H1 (cell line): Measurements from ENCODE around the gene CIT.

Experiments used
- ATF3 ChIP-seq: IDR thresholded peaks from 2 replicates; pipeline ENCODE4 v1.6.1; 2011; ENCODE audit warnings: low read depth, mild to moderate bottlenecking, low read length; ENCODE audit not compliant: insufficient read depth
- CTCF ChIP-seq, 3 experiments: IDR thresholded peaks; 1 replicate in 2 of 3; 2 replicates in 1 of 3; pipeline versions ENCODE4 v1.5.1 to v1.6.1; 2011; ENCODE audit warnings: low read length in 3 of 3, mild to moderate bottlenecking in 3 of 3, inconsistent platforms in 2 of 3, low read depth in 1 of 3, moderate library complexity in 1 of 3; ENCODE audit not compliant: insufficient read depth in 1 of 3; ENCODE audit errors: control extremely low read depth in 1 of 3
- FOSL1 ChIP-seq: IDR thresholded peaks from 2 replicates; pipeline ENCODE4 v1.6.1; 2011; ENCODE audit warnings: mild to moderate bottlenecking, low read depth, low read length, moderate library complexity; ENCODE audit not compliant: insufficient read depth
- HDAC2 ChIP-seq, 2 experiments: fragments of 300-600 bp in 1 of 2; sonication (generic) in 1 of 2; IDR thresholded peaks; 2 replicates each; pipeline ENCODE4 v1.6.1; 2011 to 2012; ENCODE audit warnings: low read depth in 2 of 2, low read length in 2 of 2, mild to moderate bottlenecking in 2 of 2, moderate library complexity in 2 of 2, borderline replicate concordance in 1 of 2, inconsistent platforms in 1 of 2
- MAX ChIP-seq: IDR thresholded peaks from 2 replicates; pipeline ENCODE4 v1.6.1; 2012; ENCODE audit warnings: inconsistent platforms
- POLR2A ChIP-seq, 2 experiments: IDR thresholded peaks; 1 replicate in 1 of 2; 2 replicates in 1 of 2; pipeline ENCODE4 v1.6.1; 2011; ENCODE audit warnings: low read depth in 2 of 2, low read length in 2 of 2, mild to moderate bottlenecking in 2 of 2; ENCODE audit errors: control extremely low read depth in 1 of 2
- POLR2AphosphoS5 ChIP-seq: IDR thresholded peaks from 2 replicates; pipeline ENCODE4 v1.6.1; 2011; ENCODE audit warnings: low read depth, low read length
- SAP30 ChIP-seq: fragments of 300-600 bp; sonication (generic); IDR thresholded peaks from 2 replicates; pipeline ENCODE4 v1.7.1; 2012; ENCODE audit warnings: low read length, moderate library complexity, mild to moderate bottlenecking, inconsistent platforms; ENCODE audit not compliant: insufficient read depth, insufficient replicate concordance
- SP2 ChIP-seq: IDR thresholded peaks from 2 replicates; pipeline ENCODE4 v1.6.1; 2012; ENCODE audit warnings: mild to moderate bottlenecking, low read length, inconsistent platforms
- SRF ChIP-seq: IDR thresholded peaks from 2 replicates; pipeline ENCODE4 v1.6.1; 2011; ENCODE audit warnings: mild to moderate bottlenecking, low read depth, low read length, moderate library complexity
- ZNF274 ChIP-seq: IDR thresholded peaks from 2 replicates; pipeline ENCODE4 v1.7.0; 2012; ENCODE audit warnings: low read length, borderline replicate concordance; ENCODE audit errors: extremely low read depth

GRCh38 chr12:119691202-119691810, 185.8 kb downstream of the CIT start:
- TF ChIP-seq SAP30: no peak
- no peak for TF ChIP-seq ATF3
- no peak for TF ChIP-seq ZNF274
- TF ChIP-seq FOSL1: no peak
- TF ChIP-seq CTCF (IDR thresholded peaks at IDR 0.05; ENCODE audit: control extremely low read depth in 1 of 3, insufficient read depth in 1 of 3, low read depth in 1 of 3, low read length in 3 of 3): no peak
- TF ChIP-seq SRF: no peak
- TF ChIP-seq POLR2A (IDR thresholded peaks at IDR 0.05; ENCODE audit: control extremely low read depth in 1 of 2, low read depth in 2 of 2, low read length in 2 of 2): no peak
- no peak for TF ChIP-seq MAX
- TF ChIP-seq HDAC2 (IDR thresholded peaks at IDR 0.05; ENCODE audit: borderline replicate concordance in 1 of 2, low read depth in 2 of 2, low read length in 2 of 2): no peak
- TF ChIP-seq POLR2AphosphoS5: no peak
- TF ChIP-seq SP2: no peak
